ENCODE measurements around the gene SMC3. TPM values are rescaled to one million over a fixed set of nuclear protein-coding genes. Genes with fewer than 3 reads are reported as not detected.

SMC3 gene
- total and polyA plus RNA-seq, 2 of the 13 experiments (the other 11 are each of a cell fraction or from before 2014, with no cell fraction given) = 11.7 to 48.0 TPM

DNA sequence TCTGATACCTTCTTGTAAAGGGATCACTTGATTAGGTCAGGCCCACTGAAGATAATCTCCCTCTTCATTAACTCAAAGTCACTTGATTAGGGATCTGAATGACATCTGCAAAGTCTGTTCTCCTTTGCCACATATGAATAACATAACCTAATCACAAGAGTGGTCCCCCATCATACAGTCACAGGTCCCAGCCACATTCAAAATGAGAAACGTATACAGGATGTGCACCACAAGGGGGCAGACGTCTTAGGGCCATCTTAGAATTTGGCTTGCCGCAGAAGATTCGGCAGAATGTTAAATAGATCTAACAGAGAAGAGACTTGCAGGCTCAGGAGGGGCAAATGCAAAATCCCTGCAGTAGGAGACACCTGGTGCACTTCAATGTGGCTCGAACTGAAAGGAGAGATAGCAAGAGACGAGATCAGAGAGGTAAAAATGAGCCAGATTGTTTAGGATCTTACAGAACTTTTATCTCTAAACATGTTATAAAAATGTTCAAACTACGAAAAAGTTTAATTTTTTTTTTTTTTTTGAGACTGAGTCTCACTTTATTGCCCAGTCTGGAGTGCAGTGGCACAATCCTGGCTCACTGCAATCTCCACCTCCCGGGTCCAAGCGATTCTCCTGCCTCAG lies 10.4 kb upstream of the SMC3 start:
- no peaks in the 10 kb centered on the region for H3K4me1 ChIP-seq (ENCODE audit: insufficient read depth, low read length)
- peak overlapping the region; percentile 61 for H3K4me2 ChIP-seq (ENCODE audit: low read depth, low read length)
- no peaks in the 10 kb centered on the region for H3K79me2 ChIP-seq (ENCODE audit: insufficient read depth, low read length)
- H3K36me3 ChIP-seq (replicated peaks in 1 of 2; ENCODE audit: control insufficient read depth in 1 of 2, insufficient read depth in 2 of 2, low read length in 2 of 2) = no peaks in the 10 kb centered on the region
- H4K20me1 ChIP-seq (ENCODE audit: insufficient read depth, low read length) = no peaks in the 10 kb centered on the region
- no peak overlapping the region for H3K27ac ChIP-seq (ENCODE audit: extremely low read length, insufficient read depth, low read length)
- ATAC-seq (peak; percentile 63), DNase-seq (ENCODE audit: low spot score) (peak; percentile 24), FAIRE-seq (peak; percentile 66)
- WGBS (ENCODE audit: low lambda C conversion rate) = 29% methylated on average over 9 of the region's 9 CpGs
- TF ChIP-seq XRCC5 (optimal IDR thresholded peaks at IDR 0.05; ENCODE audit: low read length) = peak; percentile 22
- no peak for TF ChIP-seq SIN3A (IDR thresholded peaks at IDR 0.05; ENCODE audit: borderline replicate concordance, low read depth, low read length)
- peak; percentile 54 for TF ChIP-seq STAG1 (CRISPR knock-in tag; IDR thresholded peaks at IDR 0.05)
- TF ChIP-seq, protein P1, sequence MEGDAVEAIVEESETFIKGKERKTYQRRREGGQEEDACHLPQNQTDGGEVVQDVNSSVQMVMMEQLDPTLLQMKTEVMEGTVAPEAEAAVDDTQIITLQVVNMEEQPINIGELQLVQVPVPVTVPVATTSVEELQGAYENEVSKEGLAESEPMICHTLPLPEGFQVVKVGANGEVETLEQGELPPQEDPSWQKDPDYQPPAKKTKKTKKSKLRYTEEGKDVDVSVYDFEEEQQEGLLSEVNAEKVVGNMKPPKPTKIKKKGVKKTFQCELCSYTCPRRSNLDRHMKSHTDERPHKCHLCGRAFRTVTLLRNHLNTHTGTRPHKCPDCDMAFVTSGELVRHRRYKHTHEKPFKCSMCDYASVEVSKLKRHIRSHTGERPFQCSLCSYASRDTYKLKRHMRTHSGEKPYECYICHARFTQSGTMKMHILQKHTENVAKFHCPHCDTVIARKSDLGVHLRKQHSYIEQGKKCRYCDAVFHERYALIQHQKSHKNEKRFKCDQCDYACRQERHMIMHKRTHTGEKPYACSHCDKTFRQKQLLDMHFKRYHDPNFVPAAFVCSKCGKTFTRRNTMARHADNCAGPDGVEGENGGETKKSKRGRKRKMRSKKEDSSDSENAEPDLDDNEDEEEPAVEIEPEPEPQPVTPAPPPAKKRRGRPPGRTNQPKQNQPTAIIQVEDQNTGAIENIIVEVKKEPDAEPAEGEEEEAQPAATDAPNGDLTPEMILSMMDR (CRISPR knock-in tag; IDR thresholded peaks at IDR 0.05) = peak; percentile 65
- no peak for TF ChIP-seq ELF1 (CRISPR knock-in tag; IDR thresholded peaks at IDR 0.05)
- peak; percentile 64; the same call in 1 of the 2 replicates for TF ChIP-seq SMC3 (IDR thresholded peaks at IDR 0.05; ENCODE audit: low read length)
- TF ChIP-seq, protein P2, sequence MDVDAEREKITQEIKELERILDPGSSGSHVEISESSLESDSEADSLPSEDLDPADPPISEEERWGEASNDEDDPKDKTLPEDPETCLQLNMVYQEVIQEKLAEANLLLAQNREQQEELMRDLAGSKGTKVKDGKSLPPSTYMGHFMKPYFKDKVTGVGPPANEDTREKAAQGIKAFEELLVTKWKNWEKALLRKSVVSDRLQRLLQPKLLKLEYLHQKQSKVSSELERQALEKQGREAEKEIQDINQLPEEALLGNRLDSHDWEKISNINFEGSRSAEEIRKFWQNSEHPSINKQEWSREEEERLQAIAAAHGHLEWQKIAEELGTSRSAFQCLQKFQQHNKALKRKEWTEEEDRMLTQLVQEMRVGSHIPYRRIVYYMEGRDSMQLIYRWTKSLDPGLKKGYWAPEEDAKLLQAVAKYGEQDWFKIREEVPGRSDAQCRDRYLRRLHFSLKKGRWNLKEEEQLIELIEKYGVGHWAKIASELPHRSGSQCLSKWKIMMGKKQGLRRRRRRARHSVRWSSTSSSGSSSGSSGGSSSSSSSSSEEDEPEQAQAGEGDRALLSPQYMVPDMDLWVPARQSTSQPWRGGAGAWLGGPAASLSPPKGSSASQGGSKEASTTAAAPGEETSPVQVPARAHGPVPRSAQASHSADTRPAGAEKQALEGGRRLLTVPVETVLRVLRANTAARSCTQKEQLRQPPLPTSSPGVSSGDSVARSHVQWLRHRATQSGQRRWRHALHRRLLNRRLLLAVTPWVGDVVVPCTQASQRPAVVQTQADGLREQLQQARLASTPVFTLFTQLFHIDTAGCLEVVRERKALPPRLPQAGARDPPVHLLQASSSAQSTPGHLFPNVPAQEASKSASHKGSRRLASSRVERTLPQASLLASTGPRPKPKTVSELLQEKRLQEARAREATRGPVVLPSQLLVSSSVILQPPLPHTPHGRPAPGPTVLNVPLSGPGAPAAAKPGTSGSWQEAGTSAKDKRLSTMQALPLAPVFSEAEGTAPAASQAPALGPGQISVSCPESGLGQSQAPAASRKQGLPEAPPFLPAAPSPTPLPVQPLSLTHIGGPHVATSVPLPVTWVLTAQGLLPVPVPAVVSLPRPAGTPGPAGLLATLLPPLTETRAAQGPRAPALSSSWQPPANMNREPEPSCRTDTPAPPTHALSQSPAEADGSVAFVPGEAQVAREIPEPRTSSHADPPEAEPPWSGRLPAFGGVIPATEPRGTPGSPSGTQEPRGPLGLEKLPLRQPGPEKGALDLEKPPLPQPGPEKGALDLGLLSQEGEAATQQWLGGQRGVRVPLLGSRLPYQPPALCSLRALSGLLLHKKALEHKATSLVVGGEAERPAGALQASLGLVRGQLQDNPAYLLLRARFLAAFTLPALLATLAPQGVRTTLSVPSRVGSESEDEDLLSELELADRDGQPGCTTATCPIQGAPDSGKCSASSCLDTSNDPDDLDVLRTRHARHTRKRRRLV (CRISPR knock-in tag; IDR thresholded peaks at IDR 0.05) = no peak
- TF ChIP-seq, protein P3, sequence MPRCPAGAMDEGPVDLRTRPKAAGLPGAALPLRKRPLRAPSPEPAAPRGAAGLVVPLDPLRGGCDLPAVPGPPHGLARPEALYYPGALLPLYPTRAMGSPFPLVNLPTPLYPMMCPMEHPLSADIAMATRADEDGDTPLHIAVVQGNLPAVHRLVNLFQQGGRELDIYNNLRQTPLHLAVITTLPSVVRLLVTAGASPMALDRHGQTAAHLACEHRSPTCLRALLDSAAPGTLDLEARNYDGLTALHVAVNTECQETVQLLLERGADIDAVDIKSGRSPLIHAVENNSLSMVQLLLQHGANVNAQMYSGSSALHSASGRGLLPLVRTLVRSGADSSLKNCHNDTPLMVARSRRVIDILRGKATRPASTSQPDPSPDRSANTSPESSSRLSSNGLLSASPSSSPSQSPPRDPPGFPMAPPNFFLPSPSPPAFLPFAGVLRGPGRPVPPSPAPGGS (CRISPR knock-in tag; IDR thresholded peaks at IDR 0.05) = no peak
- peak overlapping the region; percentile 54 for H2AFZ ChIP-seq (ENCODE audit: low read length)
- no TSS peak for BruUV-seq (replicated peaks)
- peaks cover 0 to 2% of the 10 kb centered on the region in 2 experiments; a peak in 2 of 5 replicates for H3K27me3 ChIP-seq (ENCODE audit: control insufficient read depth in 1 of 2, insufficient read depth in 2 of 2, low read length in 2 of 2)
- intact Hi-C loops (cut with micrococcal nuclease; ENCODE audit: unreplicated experiment) = loop anchor here (1.0 kb wide), 1 partner anchor 43 kb away; no protein-coding TSS in a partner anchor
- no peak overlapping the region for H3K4me3 ChIP-seq (replicated peaks in 1 of 3; ENCODE audit: insufficient read depth in 1 of 3, low read depth in 2 of 3, low read length in 3 of 3)
- in situ Hi-C loops (cut with HindIII; ENCODE audit: extremely low pct_ligation_motif_present, low pct_unique_long_range_greater_than_20kb) = no loop called here
- ChIA-PET POLR2A (no interaction called here), CTCF (ENCODE audit: low intra/inter-chr PET ratio, low total read pairs) (interaction anchor here (0.6 to 1.3 kb wide), 3 partner anchors 10 to 240 kb away, joined by 3 to 9 read pairs (median 4); no protein-coding TSS in a partner anchor)
- H3K9ac ChIP-seq (ENCODE audit: insufficient read depth, low read depth, low read length) = 0 out of 2 replicates have a peak overlapping the region, but pooled peaks have one; percentile 22
- no peaks in the 10 kb centered on the region for H3K9me3 ChIP-seq (ENCODE audit: low read length)
